ENCODE measurements around the gene NAP1L4. TPM values are rescaled to one million over a fixed set of nuclear protein-coding genes. Genes with fewer than 3 reads are reported as not detected.

Gene NAP1L4
- total RNA-seq, 4 donors from 2014 or later: 90.0 to 148 (median 125) TPM

GRCh38 chr11:2976294-2977063 lies 15.7 kb downstream of the NAP1L4 start:
- H3K27me3 ChIP-seq: no peaks in the 10 kb centered on the region
- H3K36me3 ChIP-seq: peaks cover 58 to 82% (median 71%) of the 10 kb centered on the region in 4 donors
- DNase-seq (ENCODE audit: extremely low spot score): no peak
- H3K9me3 ChIP-seq: no peaks in the 10 kb centered on the region
- H3K27ac ChIP-seq (replicated peaks in 1 of 4): no peak overlapping the region
- TF ChIP-seq POLR2AphosphoS5 (IDR thresholded peaks at IDR 0.05): no peak
- TF ChIP-seq, protein P1, sequence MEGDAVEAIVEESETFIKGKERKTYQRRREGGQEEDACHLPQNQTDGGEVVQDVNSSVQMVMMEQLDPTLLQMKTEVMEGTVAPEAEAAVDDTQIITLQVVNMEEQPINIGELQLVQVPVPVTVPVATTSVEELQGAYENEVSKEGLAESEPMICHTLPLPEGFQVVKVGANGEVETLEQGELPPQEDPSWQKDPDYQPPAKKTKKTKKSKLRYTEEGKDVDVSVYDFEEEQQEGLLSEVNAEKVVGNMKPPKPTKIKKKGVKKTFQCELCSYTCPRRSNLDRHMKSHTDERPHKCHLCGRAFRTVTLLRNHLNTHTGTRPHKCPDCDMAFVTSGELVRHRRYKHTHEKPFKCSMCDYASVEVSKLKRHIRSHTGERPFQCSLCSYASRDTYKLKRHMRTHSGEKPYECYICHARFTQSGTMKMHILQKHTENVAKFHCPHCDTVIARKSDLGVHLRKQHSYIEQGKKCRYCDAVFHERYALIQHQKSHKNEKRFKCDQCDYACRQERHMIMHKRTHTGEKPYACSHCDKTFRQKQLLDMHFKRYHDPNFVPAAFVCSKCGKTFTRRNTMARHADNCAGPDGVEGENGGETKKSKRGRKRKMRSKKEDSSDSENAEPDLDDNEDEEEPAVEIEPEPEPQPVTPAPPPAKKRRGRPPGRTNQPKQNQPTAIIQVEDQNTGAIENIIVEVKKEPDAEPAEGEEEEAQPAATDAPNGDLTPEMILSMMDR (IDR thresholded peaks at IDR 0.05): no peak
- TF ChIP-seq EP300 (IDR thresholded peaks at IDR 0.05): no peak
- intact Hi-C loops (cut with DNase I): no loop called here
- no peak overlapping the region for H3K4me3 ChIP-seq
- H3K4me1 ChIP-seq: peaks cover 1 to 12% (median 6%) of the 10 kb centered on the region in 4 donors
- 83% methylated on average over 6 of the region's 6 CpGs for WGBS

DNA sequence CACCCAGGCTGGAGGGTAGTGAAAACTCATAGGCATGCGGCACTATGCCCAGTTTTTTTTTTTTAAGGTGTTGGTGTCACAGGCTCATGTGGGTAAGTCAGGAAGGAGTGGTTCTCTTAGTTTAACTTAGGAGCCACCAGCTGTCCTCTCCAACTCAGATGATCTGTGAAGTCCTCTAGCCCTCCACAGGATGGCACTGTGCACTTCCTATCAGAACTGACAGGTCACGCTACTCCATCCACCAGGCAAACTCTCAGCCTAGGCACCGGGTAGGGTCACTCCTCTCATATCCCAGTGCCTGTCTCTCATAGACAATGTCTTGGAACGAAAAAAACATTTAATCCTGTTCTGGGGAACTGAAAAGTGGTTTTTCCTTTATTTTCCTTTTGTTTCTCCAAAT lies 16.5 kb downstream of the NAP1L4 start:
- TF ChIP-seq POLR2A (IDR thresholded peaks at IDR 0.05; ENCODE audit: low read depth): no peak
- TF ChIP-seq, protein P1 (IDR thresholded peaks at IDR 0.05): peak; percentile 16 to 40 (median 37)
- peaks cover 67 to 91% (median 79%) of the 10 kb centered on the region in 4 donors for H3K36me3 ChIP-seq
- H3K27me3 ChIP-seq: no peaks in the 10 kb centered on the region
- H3K4me1 ChIP-seq: peaks cover 0 to 10% (median 5%) of the 10 kb centered on the region in 4 donors
- WGBS: 73% methylated on average over 4 of the region's 4 CpGs
- no peaks in the 10 kb centered on the region for H3K9me3 ChIP-seq
- no peak overlapping the region for H3K27ac ChIP-seq (replicated peaks in 1 of 4)
- no peak overlapping the region for H3K4me3 ChIP-seq
- no peak for DNase-seq (ENCODE audit: extremely low spot score)
- intact Hi-C loops (cut with DNase I): no loop called here

- Histone ChIP-seq H3K4me3 (no peak overlapping the region), H3K36me3 (peaks cover 81 to 100% (median 93%) of the 10 kb centered on the region in 4 donors), H3K4me1 (peaks cover 0 to 6% (median 4%) of the 10 kb centered on the region in 4 donors), H3K9me3 (no peaks in the 10 kb centered on the region), H3K27me3 (no peaks in the 10 kb centered on the region), H3K27ac (replicated peaks in 1 of 4) (no peak overlapping the region)
- 93% methylated on average over 3 of the region's 3 CpGs for WGBS
- TF ChIP-seq, protein P1 (IDR thresholded peaks at IDR 0.05): no peak
- TF ChIP-seq POLR2AphosphoS5 (IDR thresholded peaks at IDR 0.05) (no peak), EP300 (IDR thresholded peaks at IDR 0.05) (no peak), POLR2A (IDR thresholded peaks at IDR 0.05; ENCODE audit: low read depth) (no peak)
- DNase-seq (ENCODE audit: extremely low spot score): no peak
- intact Hi-C loops (cut with DNase I): no loop called here
Measured at GRCh38 chr11:2974272-2974671, 17.9 kb downstream of the NAP1L4 start.

GRCh38 chr11:2968341-2968900 lies 23.7 kb downstream of the NAP1L4 start:
- TF ChIP-seq, protein P1 (IDR thresholded peaks at IDR 0.05): no peak
- no peak for TF ChIP-seq EP300 (IDR thresholded peaks at IDR 0.05)
- no peak for TF ChIP-seq POLR2AphosphoS5 (IDR thresholded peaks at IDR 0.05)
- no peak overlapping the region for H3K4me3 ChIP-seq
- H3K27ac ChIP-seq (replicated peaks in 1 of 4): no peak overlapping the region
- DNase-seq (ENCODE audit: extremely low spot score): no peak
- peaks cover 83 to 100% (median 94%) of the 10 kb centered on the region in 4 donors for H3K36me3 ChIP-seq
- no peaks in the 10 kb centered on the region for H3K27me3 ChIP-seq
- H3K4me1 ChIP-seq: no peaks in the 10 kb centered on the region
- no peaks in the 10 kb centered on the region for H3K9me3 ChIP-seq
- WGBS: 79% methylated on average over 6 of the region's 6 CpGs
- intact Hi-C loops (cut with DNase I): no loop called here
